EL (cell line): ENCODE data around the gene GSN.

Experiments
- DNase-seq: peaks from one replicate; pipeline ENCODE4 v3.0.0-alpha.2; 2016

Gene GSN

DNA sequence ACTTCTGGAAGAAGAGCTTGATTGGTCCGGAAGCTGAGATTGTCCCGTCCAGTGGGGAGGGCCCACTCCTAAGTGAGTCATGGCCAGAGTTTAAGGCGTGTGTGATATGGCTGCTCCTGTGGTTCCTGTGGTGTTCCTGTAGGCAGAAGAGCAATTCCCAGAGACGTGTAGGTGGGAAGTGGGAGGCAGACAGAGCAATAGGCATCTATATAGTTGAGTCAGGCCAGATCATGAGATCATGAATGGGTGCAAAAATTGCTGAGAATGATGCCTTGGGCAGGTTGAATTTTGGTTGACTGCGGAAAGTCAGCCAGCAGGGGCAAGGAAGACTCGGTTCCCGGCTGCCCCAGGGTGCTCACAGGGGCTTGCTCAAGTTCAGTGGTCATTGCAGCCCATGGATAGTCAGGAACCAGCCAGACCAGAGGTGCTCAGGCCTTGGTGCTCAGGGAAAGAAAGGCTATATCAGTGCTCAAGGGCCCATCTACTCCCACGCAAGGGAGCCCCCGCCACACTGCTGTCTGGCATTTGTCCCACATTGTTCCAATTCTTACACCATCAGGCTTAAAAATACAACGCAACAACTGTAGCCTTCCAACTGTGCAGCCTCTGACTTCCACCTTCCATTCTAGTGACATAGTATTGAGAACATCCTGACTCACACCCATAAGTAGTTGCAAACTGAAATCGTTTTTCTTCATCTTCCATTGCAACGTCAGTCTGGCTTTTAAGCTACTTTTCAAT is 21.0 kb upstream of the GSN start:
- peak; percentile 89 for DNase-seq

DNA sequence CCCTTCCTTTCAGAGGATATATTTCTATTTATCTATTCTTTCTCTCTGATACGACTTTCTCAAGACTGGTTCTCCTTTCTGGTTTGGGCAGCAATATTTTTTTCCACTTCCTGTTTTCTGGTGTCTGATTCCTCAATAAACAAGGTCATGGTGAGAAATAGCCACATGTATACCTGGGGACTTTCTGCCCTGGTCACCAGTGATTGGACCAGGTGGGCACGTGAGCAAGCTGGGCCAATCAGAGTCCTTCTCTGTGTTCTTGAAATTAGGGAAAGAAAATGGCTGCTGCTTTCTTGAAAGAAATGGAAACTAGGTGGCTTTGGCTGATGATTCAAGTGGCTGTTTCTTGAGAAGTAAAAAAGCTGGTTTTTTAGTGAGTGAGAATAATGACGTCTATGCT is 18.4 kb upstream of the GSN start:
- no peak for DNase-seq

DNA sequence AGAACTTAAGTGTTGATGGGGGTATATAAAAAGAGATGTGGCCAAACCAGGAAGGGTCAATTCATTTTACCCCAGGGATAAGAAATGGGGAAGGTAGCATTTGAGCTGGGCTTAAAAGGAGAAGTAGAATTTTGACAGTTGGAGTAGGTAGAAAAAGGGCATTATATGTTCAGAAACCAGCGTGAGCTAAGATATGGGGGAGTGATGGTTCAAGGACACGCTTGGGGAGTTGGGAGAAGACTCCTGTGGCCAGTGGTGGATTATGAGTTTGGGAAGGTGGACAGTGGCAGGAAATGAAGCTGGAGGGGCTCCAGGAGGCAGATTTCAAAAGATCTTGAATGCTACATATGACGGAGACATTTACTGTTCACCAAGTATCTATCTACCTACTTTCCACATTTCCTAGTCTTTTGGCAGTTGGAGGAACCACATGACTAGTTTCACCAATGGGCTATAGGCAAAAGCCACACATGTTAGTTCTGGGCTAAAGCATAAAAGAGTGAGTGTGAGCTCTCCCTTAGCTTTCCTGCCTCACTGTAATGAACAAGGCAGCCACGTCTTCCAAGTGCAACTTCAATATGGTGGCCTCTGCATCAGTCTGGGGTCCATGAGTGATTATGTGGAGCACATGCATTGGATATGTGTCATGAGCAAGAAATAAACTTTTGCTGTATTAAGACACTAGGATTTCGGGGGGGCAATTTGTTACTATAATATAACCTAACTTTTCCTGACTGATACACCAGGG is 15.7 kb upstream of the GSN start:
- DNase-seq = no peak

DNA sequence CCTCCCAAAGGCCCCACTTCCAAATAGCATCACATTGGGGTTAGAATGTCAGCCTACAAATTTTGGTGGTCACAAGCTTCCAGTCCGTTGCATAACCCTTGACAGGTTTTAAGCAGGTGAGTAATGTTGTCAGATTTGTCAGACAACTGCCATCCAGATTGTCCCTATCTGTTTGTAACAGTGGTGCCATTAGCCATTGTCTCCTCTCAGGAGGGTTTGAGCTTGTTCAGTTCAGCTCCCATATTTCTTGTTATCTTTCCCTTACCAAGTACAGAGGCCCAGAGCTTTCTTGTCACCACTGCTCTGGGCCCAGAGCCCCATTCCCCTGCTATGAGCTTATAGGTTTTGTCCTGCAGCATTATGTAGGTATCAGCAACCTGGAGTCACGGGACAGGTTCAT is 14.8 kb upstream of the GSN start:
- DNase-seq = no peak

DNA sequence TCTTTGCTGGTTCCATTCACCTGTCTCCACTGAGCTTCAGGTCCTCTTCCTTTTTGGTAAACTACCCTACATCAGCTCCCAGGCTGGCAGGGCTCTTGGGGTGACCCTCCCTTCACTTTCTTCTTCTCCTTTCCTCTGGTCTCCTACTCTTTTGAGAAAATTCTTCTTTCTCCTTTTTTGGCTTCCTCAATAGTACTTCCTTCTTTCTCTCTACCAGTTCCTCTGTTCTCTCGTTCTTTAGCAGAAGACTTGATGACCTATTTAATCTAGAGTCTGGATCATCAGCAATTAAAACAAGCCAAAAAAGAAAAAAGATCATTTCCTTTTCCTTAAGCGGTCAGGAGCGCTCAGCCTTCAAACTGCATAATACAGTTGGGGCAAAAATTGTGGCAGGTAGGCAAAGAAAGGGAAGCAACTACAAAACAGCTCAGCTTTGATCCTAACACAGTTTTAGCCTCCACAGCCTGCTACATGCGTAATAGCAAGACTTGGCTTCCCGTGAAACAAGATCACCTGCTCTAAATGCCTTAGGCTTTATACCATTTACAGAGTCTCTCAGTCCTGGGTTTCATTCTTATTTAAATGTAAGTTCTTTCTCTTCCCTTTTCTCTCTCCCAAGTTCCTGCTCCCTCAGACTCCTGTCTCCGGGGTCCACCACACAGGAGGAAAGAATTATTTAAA is 14.0 kb upstream of the GSN start:
- no peak for DNase-seq

DNA sequence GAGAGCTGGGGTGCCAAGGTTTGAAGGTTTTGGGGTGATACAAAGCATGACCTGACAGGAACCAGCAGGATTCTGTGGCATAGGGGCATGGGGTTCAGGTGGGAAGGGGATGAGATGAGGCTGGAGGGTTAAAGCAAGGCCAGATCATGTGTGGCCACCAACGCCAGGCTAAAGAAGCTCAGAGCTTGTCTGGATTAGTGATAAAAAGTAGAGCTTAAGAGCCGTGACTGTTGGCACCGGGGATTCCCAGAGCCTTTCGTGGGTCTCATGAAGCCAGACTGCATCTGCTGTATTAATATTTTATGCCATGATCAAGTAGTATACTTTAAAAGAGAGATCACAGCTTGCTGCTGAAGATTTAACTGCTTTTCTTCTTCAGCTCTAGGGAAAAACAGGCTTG is 8.5 kb upstream of the GSN start:
- DNase-seq = no peak

DNA sequence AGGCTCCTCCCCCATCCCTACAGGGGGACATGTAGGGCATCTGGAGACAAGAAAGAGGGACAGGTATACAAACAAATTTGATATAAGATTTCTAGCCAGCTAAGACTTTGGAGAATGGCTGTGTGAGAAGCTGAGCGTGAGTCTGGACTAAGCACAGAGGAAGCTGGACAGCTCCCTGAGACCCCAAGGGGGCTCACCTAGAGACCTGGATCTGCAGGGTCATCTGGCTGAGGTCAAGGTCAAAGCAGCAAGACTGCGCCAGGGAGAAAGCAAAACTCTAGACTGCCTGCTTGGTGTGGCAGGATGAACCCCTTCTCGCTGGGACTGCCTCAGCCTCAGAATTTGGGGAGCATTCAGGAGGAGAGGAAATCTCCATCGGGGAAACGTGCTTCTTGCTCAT is 8.0 kb upstream of the GSN start:
- DNase-seq = no peak

DNA sequence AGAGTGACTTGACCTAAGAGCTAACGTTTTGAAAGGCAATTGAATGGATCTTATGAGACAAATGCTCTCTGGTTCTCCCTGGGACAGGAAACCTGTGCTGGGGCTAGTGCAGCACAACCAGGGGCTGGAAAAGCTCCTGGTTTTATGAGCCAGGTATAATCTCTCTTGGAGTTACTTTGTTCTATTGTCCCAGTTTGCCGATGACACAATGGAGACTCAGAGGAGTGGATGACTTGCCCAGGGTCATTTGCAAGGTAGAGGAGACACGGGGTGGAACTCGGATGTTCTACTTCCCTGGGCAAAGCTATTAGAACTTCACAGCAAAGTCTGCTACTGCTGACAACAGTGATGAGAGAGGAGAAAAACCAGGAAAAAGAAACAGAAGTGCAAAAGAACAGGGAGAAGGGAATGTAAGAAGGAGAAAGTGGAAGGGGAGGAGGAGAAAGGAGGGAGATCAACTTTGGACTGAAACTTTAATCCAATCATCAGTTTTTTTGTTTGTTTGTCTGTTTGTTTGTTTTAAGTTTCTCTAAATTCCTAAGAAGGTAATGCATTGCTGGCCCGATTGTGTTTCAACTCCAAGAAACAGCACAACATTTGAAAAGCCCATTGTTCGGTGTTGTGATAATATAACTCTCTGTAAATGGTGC is 7.4 kb upstream of the GSN start:
- no peak for DNase-seq

DNA sequence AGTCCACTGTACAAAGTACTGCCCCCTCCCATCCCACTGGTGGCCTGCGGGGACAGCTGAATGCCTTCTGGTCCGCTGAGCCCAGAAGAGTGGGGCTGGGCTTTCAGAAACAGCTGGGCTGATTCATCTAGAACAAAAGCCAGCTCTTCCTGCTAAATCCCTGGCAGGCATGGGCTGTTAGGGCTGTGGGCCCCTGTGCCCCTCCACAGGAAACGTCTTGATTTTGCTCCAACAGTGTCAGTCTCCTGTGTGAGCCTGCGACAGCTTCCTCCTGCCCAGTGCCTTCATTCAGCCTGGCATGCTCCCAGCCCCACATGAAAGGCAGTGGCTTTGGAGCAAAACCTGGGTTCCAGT is 6.9 kb upstream of the GSN start:
- peak; percentile 32 for DNase-seq

DNA sequence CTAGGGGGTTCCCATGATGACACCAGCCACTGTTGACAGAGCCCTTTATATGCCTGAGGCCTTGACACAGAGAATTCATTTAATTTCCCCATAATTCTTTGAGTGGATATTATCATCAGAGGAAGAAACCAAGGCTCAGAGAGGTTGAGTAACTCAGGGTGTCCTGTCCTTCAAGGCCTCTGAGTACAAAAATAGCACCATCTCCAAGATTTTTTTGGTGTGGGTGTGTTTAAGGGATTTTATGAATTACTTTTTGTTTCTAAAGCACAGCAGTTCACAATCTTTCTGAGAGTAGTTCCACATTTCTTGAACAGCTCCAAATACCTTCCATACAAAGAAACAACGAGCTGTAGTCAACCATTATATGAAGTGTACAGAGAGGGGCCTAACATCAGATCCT is 6.2 kb upstream of the GSN start:
- DNase-seq = no peak

DNA sequence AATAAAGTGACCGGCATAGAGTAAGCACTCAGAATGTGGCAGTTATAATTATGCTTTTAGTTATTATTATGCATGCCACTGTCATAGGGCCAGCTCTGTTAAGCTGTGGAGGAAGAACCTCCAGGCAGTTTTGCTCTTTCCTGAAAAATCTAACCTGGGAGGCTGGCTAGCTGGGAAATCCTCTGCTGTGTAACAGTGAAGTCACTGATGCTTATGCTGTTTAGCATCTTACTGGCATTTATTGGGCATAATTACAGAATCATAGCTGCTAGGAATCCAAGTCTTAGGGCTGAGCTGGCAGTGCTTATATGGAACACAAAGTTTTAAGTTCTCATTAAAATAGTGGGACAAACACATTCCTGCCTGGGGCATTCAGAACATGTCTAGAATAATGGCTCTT is 5.5 kb upstream of the GSN start:
- no peak for DNase-seq

DNA sequence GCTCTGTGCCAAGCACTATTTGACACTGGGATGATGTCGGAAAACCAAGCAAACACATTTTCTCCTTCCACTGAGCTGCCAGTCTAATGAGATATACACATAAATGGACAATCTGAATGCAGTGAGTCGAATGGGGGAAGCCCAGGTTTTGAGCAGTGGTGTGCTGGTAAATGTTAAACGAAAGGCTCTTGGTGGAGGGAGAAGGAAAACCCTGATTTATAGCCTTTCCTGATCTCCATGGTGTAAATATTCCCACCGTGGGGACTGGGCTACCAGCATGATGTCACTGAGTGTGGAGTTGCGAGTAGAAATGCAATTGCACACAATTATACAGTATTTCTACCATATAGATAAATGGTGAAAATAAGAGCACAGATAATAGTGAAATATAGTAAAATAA is 5.0 kb upstream of the GSN start:
- DNase-seq = no peak

DNA sequence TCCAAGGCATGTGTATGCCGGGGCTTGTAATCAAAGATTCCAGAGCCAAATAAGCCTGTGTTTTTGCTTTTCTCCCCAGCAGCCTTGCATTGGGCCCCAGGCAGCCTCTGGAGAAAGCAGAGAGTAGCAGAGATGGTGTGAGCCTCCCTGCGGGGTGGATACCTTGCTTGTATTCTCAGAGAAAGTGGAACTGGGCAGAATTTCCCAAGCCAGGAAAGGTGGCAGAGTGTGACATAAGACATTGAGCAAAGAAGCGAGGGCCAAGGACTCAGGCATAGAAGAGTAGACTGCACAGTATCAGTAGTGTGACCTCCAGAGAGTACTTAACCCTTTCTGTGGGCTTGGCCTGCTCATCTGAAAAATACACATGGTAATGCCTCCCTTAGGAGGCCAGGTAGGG is 1.6 kb upstream of the GSN start:
- no peak for DNase-seq

DNA sequence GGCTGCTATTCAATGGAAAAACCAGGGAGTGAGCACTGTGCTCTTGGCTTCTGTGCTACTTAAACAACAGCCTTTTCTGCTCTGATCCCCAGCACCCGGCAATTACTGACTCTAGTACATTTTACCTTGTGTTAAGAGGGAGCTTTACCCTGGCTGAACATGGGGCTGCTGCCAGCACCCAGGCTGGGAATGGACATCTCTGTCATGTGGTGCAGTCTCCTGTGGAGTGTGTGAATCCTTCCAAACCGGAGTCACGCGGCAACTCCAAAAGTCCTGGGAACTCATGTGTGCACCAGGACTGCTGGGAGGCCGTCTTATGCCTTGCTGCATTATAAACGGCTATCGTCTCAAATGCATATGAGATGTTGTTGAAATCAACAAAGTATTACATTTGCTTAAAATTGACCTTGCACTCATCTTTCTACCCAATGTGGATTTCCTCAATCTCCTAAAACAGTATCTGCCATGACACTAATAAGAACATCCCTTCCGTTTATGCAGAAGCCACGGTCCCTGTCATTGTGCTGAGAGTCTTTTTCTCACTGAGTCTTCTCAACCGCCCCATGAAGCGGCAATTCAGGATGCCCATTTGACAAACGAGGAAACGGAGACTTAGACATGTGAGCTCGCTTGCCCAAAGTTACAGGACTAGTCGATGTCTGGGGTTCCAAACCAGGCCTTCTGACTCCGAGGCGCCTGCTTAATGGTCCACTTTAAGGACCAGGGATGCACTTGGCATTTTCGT is 884 bp upstream of the GSN start:
- DNase-seq = no peak

DNA sequence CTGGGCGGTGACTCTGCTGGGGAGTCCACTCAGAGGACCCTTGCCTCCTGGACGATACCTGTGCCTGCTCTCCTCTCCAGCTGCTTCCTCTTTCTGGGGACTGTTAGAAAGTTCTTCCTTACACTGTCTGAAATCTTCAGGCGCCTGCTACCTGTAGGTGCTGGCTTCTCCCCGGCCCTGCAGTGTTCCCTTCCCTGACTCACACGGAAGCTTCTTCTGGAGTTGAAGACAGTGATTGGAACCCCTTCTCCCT is 562 bp downstream of the GSN start:
- DNase-seq = peak; percentile 24

DNA sequence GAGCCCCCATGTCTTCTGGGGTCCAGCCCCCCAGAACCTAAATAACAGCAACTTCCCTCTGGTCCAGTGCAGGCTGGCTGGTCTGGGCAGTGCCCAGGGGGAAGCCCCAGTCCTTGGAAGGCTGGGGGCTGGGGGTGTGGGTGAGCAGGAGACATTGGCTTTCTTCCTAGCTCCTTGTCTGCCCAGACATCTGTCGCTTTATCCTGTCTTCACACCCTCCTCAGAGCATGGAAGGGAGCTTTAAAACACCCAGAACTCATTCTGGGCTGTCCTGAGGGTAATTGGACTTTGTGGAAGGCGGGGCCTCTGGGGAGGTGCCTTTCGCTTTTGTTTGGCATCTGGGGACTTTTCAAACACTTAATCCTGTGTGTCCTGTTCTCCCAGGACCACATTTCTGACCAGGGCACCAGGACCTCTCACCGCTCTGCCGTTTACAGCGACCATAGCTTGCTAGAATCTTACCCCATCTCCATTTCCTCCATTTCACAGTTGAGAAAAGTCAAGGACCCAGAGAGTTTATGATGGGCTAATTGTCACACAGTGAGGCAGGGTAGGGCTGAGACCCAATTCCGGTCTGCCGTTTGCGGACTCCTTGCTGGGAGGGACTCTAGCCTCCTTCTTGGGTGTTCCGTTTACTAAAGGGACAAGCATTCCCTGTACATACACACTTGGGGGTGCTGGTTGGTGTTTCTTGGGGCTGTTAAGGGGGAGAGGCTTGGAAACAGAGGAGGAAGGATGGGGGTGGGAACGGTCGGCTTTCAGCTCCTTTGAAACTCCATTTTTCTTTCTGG is 1.1 kb downstream of the GSN start:
- peak; percentile 61 for DNase-seq

DNA sequence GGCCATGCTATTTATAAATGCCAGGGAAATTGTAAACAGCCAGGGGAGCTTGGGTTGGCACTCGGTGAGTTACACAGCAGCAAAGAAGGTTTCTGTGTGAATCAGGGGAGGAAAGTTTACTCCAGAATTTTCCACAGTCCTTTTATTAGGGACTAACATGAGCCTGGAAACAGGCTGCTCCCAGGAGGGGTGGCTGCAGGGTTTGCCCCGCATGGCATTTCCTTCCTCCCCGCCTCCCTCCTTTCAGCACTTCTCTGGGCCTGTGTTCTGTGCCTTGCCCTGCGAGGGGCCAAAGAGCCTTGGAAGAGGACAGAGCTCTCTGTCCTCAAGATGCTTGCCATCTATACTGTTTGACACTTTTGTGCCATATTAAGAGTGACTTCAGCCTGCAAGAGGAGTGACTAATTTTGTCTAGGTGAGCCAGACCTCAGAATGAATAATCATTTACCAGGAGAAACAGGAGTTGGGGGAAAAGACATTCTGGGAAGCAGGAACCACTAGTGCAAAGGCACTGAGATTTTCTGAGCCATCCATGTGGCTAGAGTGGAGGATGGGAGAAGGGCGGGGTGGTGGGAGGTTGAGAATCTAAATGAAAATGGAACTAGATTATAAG is 1.8 kb downstream of the GSN start:
- peak; percentile 34 for DNase-seq

DNA sequence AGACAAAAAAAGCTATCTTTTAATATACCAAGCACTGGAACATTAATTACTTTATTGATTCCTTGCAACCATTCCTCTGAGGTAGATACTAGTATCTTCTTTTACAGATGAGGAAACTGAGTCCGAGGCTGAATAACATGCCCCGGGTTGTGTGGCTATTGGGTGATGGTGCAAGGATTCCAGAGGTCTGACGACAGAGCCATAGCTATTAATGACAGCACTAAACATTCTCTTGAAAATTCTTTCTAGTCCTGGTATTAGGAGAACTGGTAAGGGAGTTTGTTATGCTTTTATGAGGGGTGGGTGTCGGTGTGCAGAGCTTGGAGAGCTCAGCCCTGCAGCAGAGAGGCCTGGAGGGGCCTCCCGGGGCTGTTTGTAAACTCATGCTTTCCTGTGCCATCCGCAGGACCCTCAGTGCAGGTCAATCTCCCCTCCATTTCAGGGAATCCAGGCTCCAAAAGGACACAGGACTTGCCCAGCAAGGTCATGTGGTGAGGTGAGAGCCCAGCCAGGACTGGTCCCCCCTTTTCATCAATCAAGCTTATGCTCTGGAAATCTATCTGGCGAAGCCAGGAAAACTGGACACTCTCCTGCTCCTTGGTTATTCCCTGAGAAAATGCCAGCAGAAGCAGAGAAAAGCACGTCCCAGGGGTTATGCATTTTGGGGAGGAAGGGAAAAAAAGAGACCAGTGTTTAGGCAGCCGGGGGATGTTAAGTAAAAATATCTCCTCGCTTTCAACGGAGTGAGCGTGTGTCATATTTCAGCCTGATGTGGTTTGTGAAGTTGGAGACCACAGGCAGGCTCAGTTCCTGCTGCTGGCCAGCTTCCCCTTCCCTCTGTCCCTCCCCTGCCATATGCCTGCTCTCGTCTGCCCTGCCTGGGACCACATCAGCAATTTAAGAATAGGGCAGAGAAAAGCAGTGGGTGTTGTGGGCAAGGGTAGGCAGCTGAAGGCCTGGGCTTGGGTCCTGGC is 3.7 kb downstream of the GSN start:
- peak; percentile 83 for DNase-seq

DNA sequence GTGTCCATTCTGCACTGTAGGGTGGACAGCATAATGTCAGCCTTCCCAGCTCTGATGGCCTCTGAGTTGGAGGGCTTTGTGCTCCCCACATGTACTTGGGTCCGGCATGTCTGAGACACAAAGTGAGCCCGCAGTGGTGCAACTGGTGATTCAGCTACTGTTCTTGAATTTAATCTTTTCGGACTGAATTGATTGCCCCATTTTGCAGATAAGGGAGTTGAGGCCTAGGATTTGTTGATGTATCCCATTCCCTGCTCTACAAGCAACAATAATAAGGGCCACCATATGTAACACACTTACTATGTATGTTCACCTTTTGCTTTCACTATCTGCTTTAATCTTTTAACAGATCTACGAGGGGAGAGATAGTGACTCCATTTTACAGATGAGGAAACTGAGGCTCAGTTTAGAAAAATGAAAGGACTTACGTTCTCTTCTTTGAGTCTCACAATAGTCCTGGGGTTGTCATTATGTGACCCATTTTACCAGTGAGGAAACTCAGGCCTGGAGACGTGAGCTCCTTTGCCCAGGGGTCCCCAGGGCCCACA is 4.5 kb downstream of the GSN start:
- no peak for DNase-seq

DNA sequence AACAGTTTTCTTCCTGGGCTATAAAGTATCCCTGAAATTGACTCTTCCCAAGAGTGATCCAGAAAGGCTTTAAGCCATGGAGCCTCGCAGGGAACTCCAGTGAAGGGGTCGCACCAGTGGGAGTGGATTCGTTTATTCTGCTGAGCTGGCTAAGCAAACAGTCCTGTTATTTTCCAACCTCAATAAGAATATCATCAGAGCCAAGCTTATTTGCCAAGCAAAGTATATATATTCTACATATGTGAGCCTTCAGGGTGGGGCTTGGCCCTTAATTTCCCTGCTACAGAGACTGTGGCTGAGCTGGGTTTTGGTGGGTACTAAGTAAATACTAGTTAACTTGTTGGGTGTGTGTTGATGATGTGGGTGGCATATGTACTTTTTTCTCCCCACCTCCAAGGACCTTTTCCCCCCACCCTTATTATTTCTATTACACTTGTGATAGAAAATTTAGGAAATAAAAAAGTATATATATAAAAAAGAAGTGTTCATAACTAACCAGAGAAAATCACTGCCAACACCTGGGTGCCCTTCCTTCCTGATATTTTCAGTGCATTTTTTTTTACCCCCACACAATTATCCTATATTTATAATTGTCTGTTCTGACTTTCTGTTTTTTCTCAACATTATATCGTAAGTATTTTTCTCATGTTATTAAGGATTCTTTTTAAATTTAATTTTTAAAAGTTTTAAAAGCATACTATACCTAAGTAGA is 5.3 kb downstream of the GSN start:
- DNase-seq = no peak
